HG03457 (cell line): ENCODE results near the gene MYEF2.
A peak's percentile ranks its signal among the peaks of the same experiment; 100 is the strongest.

Experiments used
- ATAC-seq: cut with Tn5 transposase; IDR thresholded peaks from one replicate; pipeline ENCODE4 v1.9.1; 2021; ENCODE audit warnings: moderate number of reproducible peaks; ENCODE audit not compliant: unreplicated experiment

The MYEF2 gene

DNA sequence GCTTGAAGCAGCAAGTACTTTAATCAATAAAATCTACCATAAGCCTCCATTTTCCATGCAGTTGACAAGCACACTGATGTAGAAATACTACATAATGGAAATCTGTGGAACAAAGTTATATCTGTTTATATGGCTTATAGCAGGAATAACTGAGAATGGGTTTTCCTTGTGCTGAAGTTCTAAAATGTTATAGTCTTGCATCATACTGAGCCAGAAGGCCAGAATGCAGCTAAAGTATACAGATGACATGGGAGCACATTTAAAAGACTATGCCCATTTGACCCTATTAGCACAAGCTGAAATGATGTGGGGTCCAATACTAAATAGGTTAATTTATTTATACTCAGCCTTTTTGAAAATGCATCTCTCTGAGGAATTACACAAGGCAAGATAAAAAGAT lies 32.2 kb downstream of the MYEF2 start:
- ATAC-seq, result no peak

DNA sequence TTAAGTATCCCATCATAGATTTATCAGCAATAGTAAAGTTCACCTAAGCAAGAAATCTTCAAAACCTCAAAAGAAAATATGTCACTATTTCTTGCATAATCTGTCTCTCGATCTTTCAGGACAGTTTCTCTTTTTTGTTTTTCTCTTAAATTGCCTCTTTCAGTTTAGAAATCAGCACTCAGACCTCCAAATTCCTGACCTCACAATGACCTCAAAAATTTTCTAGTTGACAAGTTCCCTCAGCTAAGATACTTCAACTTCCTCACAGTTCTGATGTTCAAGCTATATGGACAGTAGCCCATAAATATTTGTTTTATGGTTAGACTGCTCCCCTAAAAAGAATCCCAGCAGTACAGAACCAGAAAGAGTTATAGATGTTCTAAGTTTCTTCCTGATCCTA lies 33.2 kb downstream of the MYEF2 start:
- ATAC-seq, result no peak

DNA sequence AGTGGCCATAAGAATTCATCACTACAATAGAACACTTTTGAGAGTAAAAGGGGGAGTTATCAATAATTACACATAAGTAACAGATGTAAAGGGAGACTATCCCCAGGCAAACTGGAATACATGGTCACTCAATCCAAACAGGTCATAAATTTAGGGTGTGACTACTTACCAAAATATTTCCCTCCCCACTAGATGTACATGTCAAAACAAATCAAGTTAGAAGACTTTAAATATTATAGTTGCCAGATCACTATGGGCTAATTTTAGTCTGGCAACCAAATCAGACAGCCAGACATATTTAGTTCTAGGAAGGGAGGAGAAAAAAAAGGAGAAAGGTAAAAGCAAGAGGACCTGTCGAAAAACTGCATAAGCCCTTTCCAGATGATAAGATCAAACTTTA lies 34.2 kb downstream of the MYEF2 start:
- ATAC-seq, result no peak

DNA sequence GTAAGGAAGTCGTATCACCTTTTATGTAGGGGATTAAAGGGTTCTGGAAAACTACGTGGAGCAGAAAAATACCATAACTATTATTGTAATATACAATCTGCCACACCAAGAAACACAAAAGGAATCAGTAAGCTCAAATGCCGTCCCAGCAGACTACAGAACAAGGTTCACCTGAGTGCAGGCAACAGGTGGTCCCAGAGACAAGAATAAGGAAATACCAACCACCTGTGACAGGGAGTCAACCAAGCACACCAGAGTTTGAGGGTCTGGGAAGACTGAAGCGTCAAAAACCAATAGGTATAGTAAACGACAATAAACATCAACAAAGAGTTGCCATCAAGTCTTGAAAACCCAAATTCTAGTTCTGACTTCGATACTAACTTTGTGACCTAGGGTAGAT lies 45.2 kb downstream of the MYEF2 start:
- ATAC-seq, result no peak

DNA sequence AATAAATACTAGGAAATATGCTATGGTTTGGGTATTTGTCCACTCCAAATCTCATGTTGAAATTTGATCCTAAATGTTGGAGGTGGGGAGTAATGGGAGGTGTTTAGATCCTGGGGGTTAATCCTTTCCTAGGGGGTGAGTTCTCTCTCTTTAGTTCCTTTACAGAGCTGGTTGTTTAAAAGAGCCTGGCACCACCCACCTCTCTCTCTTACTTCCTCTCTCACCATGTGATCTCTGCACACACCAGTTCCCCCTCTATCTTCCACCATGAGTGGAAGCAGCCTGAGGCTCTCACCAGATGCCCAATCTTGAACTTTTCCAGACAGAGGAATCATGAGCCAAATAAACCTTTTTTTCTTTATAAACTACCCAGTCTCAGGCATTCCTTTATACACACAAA lies 46.8 kb downstream of the MYEF2 start:
- no peak for ATAC-seq

DNA sequence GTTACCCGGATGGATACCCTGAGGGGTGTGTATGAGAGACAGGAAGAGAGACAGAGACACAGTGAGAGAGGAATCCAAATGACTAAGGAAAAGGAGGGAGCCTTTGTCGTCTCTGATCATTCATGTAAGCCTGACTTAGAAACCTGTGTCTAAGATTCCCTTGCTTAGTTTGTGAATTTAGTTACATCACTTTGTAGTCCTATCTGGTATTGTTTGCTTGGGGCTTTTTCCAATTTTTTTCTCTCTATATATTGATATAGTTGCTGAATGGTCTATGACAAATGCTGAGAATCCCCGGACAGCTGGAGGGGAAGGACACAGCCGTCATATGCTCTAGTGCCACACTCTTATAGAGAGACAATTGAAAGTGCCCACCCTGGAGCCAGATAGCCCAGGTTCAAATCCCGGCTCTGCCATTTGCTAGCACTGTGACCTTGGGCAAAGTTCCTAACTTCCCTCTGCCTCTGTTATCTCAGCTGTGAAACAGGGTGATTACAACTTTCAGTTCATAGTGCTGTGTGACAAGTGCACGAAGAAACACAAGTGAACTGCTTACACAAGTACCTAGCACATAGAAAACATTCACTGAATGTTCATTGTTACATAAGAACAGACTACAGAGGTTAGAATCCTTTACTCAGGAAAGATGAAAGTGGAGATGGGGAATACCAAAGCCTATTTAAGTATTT lies 51.3 kb downstream of the MYEF2 start:
- ATAC-seq, result no peak

DNA sequence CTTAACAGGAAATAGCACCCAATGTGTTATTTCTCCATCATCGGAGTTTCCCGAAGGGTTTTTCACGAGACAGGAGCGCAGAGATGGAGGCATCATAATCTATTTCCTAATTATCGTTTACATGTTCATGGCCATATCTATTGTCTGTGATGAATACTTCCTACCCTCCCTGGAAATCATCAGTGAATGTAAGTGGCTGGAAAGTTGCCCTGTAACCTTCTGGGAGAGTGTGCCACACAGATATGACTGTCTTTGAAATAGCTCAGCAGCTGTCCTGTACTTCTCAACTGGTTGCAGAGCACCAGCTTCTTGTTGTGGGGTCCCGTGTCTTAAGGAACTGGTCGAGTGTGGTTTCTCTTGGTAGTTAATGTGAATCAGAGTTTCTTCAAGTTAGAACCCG lies 56.2 kb downstream of the MYEF2 start:
- no peak for ATAC-seq

DNA sequence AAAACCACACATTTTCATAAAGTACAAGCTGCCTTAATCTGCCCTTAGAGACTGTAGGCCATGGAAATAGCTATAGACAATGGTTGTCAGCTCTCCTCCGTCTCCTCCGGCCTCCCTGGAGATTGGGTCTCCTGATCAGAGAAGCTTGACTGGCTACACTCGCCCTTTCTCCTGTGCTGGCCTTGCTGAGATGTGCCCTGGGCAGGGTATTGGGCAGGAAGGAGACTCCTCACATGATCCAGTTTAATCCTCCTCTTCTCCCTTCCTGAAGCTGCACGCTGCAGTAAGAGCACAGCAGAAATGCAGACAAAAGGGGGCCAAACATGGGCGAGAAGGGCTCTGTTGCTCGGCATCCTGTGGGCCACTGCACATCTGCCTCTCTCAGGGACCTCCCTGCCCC lies 57.4 kb downstream of the MYEF2 start, which contains the start of gene SLC24A5:
TSS of gene SLC24A5 (plus strand) at position 246 of the 400 bp plus-strand sequence. CDS start at position 301, 55 bp downstream.
- ATAC-seq, result no peak

DNA sequence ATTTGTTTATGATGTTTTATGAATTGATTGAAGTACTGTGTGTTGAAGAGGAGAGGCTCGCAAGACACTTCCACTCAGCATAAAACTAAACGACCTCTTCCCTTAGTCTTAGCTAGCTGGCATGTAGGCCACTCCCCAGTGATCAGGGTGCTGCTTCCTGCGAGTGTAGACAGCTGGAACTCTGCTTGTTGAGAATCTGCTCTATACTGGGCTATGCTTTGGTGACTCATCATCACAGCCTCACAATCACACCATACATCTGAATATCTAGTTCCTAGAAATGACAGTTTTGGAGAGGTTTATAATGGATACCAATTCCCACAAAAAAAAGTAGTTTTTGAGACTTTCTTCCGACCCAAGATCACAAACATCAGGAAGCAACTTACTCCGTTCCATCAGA lies 58.8 kb downstream of the MYEF2 start:
- no peak for ATAC-seq

DNA sequence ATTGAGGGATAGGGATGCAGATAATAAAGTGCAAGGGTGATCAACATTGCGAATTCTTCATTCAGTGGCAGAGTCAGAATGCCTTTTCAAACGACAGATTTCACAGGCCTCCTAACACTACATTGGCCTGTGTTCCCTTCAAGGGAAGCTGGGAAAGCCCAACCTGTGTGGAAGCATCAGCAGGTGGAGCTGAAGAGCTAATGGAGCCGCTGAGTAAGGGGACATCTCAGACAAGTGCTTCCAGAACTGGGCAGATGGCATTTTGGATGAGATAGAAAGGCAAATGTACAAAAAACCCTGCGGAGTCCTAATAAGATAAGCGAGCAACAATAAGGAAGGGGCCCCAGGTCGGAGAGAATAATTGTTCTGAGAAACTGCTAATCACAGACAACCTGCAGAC lies 65.9 kb downstream of the MYEF2 start:
- no peak for ATAC-seq

DNA sequence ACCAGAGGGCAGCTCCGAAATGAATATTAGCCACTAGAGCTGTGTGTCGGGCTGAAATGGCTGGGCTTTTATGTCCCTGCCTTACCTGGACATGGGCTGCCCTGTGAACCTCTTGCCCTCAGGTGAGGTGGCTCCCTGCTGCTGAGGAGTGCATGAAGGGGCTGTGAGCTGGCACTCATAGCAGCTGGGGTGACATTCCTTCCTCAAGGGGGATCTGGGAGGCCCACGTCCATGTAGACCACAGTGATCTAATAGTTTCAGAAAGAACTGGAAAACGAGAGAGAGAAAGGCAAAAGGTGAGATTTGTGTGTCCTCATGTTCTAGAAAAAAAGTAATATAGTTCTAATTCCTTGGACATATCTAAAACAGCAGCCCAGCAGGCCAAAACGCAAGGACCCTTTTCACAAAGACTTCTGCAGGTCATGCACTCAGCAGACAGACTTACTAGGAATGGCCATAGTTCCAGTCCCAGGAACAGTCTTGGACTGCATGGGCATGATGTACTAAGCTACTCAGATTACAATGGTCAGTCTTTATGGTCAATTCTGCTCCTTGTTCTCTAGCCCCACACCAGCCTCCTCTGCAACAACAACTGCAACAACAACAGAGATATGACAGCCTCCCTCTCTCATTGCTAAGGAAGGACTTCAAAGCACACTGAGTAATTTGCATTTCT lies 68.1 kb downstream of the MYEF2 start:
- no peak for ATAC-seq

DNA sequence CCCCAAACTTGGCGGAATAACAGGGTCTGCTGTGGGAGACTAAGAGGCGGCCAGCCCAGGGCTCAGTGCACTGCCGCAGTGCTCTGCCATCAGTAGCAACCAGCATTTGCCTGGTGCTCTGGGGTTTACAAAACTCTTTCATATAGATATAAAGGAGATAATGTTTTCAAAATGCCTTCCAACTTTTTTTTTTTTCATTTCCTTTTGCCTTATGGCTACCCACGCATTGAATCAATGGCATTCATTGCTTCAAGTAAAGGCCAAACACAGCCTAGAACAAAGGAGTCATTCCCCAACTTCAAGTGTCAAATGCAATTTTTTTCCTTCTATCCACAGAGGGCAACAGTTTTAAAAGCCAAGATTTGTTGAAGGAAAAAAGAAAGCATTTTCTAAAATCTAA lies 68.9 kb downstream of the MYEF2 start:
- ATAC-seq, result no peak

DNA sequence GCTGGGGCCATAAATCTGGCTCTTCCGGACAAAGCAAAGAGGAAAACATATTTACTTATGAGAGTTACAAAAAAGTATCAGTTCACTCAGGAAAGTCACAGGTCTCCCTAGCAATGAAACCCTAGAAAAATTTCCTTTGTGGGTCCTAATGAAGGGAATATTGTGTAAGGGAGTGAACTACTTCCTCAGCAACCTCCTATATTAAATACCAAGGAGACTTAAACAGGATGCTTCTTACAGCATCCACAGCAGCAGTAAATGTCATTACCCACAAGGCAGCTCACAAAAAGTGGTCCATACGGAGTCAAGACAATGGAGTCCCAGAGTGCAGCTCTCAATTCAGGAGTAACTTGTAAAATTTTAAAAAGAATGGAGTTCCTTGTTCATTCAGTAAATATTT lies 72.2 kb downstream of the MYEF2 start:
- no peak for ATAC-seq

DNA sequence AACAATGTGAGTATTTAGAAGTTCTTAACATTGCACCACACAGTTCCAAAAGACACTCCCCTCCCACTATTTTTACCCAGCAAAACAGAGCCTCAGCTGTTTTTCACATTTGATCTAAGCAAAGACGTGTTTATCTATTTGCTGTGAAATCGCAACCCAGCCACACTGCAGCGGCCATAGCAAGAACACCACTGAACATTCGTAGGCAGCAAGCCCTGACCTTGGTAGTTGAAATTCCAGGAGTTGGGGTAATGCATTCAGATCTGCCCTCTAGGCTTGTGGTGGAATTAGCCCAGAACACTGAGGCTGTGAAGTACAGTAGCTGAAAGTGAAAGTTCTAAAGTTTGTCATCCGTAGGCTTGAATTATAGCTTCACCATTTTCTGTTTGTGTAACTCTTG lies 74.4 kb downstream of the MYEF2 start:
- ATAC-seq, result no peak

DNA sequence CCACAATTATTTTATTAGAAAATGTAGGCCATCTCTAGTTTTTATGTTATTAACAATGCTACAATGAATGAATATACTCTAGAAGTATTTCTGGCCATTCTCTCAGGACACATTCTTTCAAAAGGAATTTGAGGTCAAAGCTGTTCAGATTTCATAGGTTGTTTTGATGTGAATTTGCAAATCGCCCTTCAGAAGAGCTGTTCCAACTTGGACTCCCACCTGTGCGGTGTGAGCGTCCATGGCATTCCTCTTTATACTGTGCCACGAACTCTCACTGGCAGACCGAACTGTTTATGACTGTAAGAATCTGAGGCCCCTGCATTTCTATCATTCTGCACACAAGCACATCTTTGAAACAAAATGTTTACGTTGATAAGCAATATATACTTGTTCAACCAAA lies 75.9 kb downstream of the MYEF2 start:
- no peak for ATAC-seq

DNA sequence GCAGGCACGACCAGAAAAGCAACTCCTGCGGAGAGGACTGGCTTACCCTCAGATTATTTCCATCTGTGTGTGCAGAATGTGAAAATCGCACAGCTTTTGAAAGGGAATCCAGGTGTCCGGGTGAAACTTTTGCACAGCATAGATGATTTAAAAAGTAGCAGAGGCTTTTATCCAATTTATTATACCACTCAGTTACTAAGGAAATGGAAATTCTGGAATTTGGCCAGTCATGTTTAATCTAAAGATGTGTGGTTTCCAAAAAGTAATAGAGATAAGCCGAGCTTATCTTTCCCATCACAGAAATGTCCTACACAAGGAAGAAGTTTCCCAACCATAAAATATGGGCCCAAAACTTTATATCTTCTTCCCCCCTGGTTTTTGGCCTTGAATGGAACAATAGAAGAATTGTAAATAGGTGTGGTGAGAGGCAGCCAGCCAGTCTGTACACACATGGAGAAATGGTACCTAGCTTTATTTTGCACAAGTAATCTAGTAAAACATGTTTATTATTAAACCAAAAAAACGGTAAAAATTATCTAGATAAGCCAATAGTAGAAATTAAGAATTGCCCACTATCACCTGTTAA lies 76.6 kb downstream of the MYEF2 start:
- no peak for ATAC-seq

DNA sequence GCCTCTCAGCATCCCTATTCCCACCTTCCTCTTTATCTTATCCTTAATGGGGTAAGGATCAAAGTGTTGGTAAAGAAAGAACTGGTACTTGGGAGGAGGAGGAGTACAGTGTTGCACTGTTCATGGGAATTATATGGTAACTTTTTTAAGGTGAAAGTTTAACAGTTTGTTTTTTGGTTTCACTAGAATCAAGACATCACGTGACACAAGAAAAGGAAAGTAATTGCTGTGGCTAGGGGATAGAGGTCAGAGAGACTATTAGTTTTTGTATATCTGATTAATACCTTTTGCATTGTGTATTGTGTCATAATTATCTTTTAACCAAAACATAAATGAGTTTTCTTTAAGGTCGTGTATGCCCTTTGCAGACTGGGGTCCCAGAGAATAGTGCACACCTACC lies 80.8 kb downstream of the MYEF2 start:
- no peak for ATAC-seq

DNA sequence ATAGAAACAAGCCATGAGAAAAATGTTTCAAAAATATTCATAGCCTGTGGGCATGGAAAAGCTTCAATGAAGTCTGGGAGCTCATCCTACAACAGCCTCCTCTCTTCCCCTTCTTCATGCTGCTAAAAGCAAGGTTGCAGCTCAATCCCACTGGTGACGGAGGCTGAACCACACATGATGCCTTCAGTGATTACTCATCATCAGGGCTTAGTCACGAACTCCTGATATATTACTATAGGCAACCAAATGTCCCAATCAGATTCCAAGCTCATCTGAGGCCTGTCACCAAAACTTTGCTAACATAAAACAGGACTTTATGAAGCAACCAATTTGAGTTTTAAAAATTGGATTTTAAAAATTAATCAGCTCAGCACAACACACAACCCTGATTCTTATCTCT lies 81.3 kb downstream of the MYEF2 start:
- ATAC-seq, result no peak

DNA sequence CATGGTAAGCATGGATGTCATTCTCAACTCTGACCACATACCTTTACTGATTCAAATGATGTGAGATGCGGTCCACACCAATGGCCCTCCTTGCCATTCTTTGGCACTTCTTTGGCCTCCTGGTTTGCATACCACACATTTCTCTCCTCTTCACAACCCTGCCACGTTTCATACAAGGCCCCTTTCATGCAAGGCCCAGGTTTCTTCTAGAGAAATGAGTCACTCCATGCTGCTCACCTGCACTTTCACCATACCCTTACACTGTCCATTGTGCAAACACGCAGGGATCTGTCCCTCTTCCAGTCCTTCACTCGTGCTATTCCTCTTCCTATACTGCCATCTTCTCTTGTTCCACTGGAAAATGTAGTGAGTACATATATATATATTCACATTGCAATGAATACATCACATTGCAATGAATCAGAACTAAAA lies 81.7 kb downstream of the MYEF2 start:
- peak; percentile 68 for ATAC-seq

DNA sequence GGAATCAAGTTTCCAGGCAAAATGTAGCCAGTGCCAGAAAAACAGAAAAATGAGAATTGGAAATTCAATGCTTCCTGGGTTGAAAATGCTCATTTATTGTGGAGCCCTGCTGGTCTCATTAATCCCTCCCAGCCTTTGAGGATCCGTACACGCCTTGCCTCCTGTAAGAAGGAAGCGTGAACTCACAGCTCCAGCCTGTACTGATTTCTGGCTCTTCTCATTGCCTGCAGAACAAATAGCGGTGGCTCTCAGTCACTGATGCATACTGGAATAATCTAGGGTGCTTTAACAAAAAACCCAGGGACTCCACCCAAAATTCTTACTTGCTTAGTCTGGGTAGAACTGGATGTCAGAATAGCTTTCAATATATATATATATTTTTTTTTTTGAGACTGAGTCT lies 86.6 kb downstream of the MYEF2 start:
- no peak for ATAC-seq

DNA sequence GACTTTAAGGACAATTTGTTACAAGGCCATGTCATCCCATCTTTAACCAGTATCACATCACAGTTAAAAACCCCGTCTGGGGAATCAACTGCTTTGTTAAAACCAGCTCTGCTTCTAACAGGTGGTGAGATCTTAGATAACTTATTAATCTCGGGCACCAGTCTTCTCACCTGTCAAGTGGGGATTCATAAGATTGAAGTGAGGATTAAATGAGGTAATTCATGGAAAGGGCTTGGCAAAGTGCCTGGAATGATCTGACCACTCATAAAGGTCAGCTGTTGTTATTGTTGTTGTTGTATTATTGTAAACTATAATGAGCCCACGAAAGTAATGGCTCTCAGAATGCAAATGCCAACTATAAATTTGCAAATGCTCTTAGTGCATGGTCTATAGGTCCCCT lies 87.4 kb downstream of the MYEF2 start:
- ATAC-seq, result no peak

DNA sequence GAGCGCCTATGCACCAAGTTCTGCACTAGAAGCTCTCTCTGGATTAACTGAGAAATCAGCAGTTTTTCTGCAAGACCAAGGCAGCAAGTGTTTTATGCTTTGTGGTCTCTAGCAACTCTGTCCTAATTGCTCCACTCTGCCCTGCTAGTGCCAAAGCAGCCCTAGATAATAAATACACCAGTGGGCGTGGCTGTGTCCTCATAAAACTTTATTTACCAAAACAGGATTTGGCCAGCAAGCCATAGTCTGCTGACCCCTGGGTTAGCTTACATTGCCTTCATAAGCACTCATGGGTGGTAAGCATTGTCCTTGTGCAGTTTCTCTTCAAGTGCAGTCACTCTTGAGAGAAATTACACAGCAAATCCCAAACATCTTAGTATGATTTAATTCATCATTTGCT lies 88.0 kb downstream of the MYEF2 start:
- no peak for ATAC-seq
